Stimulated activated CD4-positive, alpha-beta T cell treated with anti-CD3 and anti-CD28 coated beads, Interleukin-2, amount 100 ng/mL, for 4 hours (primary cell): ENCODE measurements around the gene CDC6.

ENCODE experiments used
- DNase-seq: peaks from one replicate; pipeline ENCODE4 v3.0.0-alpha.2; 2020; ENCODE audit warnings: low read depth

The CDC6 gene

GRCh38 chr17:40352237-40352778 lies 64.6 kb downstream of the CDC6 start:
- no peak for DNase-seq

- no peak for DNase-seq
Measured at GRCh38 chr17:40352779-40353394, 65.2 kb downstream of the CDC6 start.
